ENCODE results near the gene TIAM2. TPM values are rescaled to one million over a fixed set of nuclear protein-coding genes. Genes with fewer than 3 reads are reported as not detected.

Gene TIAM2
- total RNA-seq, 1 experiment from 2014 or later: 3.8 TPM

- Mint-ChIP-seq H3K27ac (ENCODE audit: unreplicated experiment) (no peak overlapping the region), H3K36me3 (ENCODE audit: insufficient read depth, unreplicated experiment) (peaks cover 35% of the 10 kb centered on the region), H3K9me3 (ENCODE audit: unreplicated experiment) (no peaks in the 10 kb centered on the region), H3K4me3 (ENCODE audit: unreplicated experiment) (no peak overlapping the region), H3K27me3 (ENCODE audit: insufficient read depth, unreplicated experiment) (no peaks in the 10 kb centered on the region), H3K4me1 (ENCODE audit: low read depth, unreplicated experiment) (peaks cover 10% of the 10 kb centered on the region)
- CTCF ChIA-PET: no interaction called here
- no peak for TF ChIP-seq CTCF (IDR thresholded peaks at IDR 0.05; ENCODE audit: insufficient read depth in 1 of 2, low read depth in 1 of 2, low read length in 1 of 2, severe bottlenecking in 1 of 2, unreplicated experiment in 1 of 2)
- POLR2A ChIA-PET: no interaction called here
- DNase-seq: no peak
- H3K9me3 ChIP-seq: no peaks in the 10 kb centered on the region
- H3K27me3 ChIP-seq (replicated peaks; ENCODE audit: control insufficient read depth, insufficient read depth, low read length): no peaks in the 10 kb centered on the region
- peaks cover 1% of the 10 kb centered on the region; the same call in 1 of the 2 replicates for H3K36me3 ChIP-seq (ENCODE audit: control insufficient read depth, insufficient read depth, low read length)
- no peak overlapping the region for H3K4me3 ChIP-seq (ENCODE audit: low read depth, low read length)
- BruUV-seq (replicated peaks): no TSS peak
- no peaks in the 10 kb centered on the region for H3K4me1 ChIP-seq
- intact Hi-C loops (cut with micrococcal nuclease; ENCODE audit: unreplicated experiment): no loop called here
These were observed 295.4 kb downstream of the TIAM2 start for GRCh38 chr6:155290491-155290890.

GRCh38 chr6:155291291-155291690, 296.2 kb downstream of the TIAM2 start:
- H3K27ac Mint-ChIP-seq (ENCODE audit: unreplicated experiment): no peak overlapping the region
- Histone ChIP-seq H3K27me3 (replicated peaks; ENCODE audit: control insufficient read depth, insufficient read depth, low read length) (no peaks in the 10 kb centered on the region), H3K36me3 (ENCODE audit: control insufficient read depth, insufficient read depth, low read length) (peaks cover 1% of the 10 kb centered on the region; the same call in 1 of the 2 replicates), H3K9me3 (no peaks in the 10 kb centered on the region), H3K4me3 (ENCODE audit: low read depth, low read length) (no peak overlapping the region), H3K4me1 (no peaks in the 10 kb centered on the region)
- H3K27me3 Mint-ChIP-seq (ENCODE audit: insufficient read depth, unreplicated experiment): no peaks in the 10 kb centered on the region
- H3K4me3 Mint-ChIP-seq (ENCODE audit: unreplicated experiment): no peak overlapping the region
- TF ChIP-seq CTCF (IDR thresholded peaks at IDR 0.05; ENCODE audit: insufficient read depth in 1 of 2, low read depth in 1 of 2, low read length in 1 of 2, severe bottlenecking in 1 of 2, unreplicated experiment in 1 of 2): no peak
- intact Hi-C loops (cut with micrococcal nuclease; ENCODE audit: unreplicated experiment): no loop called here
- ChIA-PET CTCF (no interaction called here), POLR2A (no interaction called here)
- no TSS peak for BruUV-seq (replicated peaks)
- peaks cover 10% of the 10 kb centered on the region for H3K4me1 Mint-ChIP-seq (ENCODE audit: low read depth, unreplicated experiment)
- H3K36me3 Mint-ChIP-seq (ENCODE audit: insufficient read depth, unreplicated experiment): peaks cover 29% of the 10 kb centered on the region
- H3K9me3 Mint-ChIP-seq (ENCODE audit: unreplicated experiment): no peaks in the 10 kb centered on the region
- no peak for DNase-seq

- DNase-seq: no peak
- Histone ChIP-seq H3K27me3 (replicated peaks; ENCODE audit: control insufficient read depth, insufficient read depth, low read length) (no peaks in the 10 kb centered on the region), H3K36me3 (ENCODE audit: control insufficient read depth, insufficient read depth, low read length) (peaks cover 3% of the 10 kb centered on the region), H3K9me3 (no peaks in the 10 kb centered on the region), H3K4me1 (no peaks in the 10 kb centered on the region), H3K4me3 (ENCODE audit: low read depth, low read length) (no peak overlapping the region)
- Mint-ChIP-seq H3K4me1 (ENCODE audit: low read depth, unreplicated experiment) (peaks cover 9% of the 10 kb centered on the region), H3K27ac (ENCODE audit: unreplicated experiment) (no peak overlapping the region), H3K9me3 (ENCODE audit: unreplicated experiment) (no peaks in the 10 kb centered on the region), H3K4me3 (ENCODE audit: unreplicated experiment) (no peak overlapping the region), H3K36me3 (ENCODE audit: insufficient read depth, unreplicated experiment) (peaks cover 42% of the 10 kb centered on the region), H3K27me3 (ENCODE audit: insufficient read depth, unreplicated experiment) (no peaks in the 10 kb centered on the region)
- no peak for TF ChIP-seq CTCF (IDR thresholded peaks at IDR 0.05; ENCODE audit: insufficient read depth in 1 of 2, low read depth in 1 of 2, low read length in 1 of 2, severe bottlenecking in 1 of 2, unreplicated experiment in 1 of 2)
- CTCF ChIA-PET: no interaction called here
- BruUV-seq (replicated peaks): no TSS peak
- POLR2A ChIA-PET: no interaction called here
- intact Hi-C loops (cut with micrococcal nuclease; ENCODE audit: unreplicated experiment): no loop called here
These were observed 297.6 kb downstream of the TIAM2 start for GRCh38 chr6:155292711-155293110.

Data from Caco-2 (cell line).